Measurements from ENCODE around the gene ST6GAL1.

ST6GAL1 gene

GRCh38 chr3:187084126-187084525, 153.8 kb downstream of the ST6GAL1 start:
- no peak for DNase-seq

DNA sequence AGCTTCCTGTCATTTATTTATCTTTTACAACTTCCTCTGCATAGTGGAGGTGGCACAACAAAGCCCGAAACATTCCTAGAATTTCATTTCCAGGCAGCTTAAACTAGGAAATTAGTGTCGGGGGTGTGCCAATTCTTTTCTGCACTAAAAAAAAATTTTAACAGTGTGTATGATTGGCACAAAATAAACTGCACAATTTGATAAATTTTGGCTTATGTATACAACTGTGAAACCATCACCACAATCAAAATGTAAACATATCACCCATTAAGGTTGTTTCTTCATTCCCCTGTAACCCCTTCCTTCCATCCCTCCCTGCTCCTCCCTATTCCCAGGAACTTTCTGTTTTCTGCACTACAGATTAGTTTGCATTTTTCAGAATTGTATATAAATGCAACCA, 154.3 kb downstream of the ST6GAL1 start:
- no peak for DNase-seq

DNA sequence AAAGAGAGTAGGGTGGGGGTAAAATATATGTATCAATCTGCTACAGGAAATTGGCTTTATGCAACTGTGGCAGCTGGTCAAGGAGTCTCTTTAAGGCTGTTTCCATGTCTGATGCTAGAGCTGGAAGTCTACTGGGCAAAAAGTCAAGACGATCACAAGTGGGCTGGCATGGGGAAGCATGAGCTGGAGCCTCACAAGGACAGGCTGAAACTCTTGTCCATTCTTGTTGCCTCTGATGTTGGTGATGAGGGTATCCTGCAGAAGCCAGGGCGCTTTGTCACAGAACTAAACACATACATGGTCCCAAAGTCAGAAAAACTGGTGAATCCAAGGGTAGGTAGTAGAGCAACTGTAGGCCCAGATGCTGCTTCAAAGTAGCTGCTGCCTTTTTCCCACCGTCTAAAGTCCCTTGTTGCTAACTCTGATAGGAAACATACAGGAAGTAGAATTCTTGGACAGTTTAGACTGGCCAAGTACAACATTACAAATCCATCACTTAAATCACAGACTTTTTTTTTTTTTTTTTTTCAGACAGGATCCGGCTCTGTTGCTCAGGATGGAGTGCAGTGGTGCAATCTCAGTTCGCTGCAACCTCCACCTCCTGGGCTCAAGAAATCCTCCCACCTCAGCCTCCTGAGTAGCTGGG, 154.8 kb downstream of the ST6GAL1 start:
- DNase-seq, result no peak

GRCh38 chr3:187085933-187086332, 155.6 kb downstream of the ST6GAL1 start:
- DNase-seq, result no peak

DNA sequence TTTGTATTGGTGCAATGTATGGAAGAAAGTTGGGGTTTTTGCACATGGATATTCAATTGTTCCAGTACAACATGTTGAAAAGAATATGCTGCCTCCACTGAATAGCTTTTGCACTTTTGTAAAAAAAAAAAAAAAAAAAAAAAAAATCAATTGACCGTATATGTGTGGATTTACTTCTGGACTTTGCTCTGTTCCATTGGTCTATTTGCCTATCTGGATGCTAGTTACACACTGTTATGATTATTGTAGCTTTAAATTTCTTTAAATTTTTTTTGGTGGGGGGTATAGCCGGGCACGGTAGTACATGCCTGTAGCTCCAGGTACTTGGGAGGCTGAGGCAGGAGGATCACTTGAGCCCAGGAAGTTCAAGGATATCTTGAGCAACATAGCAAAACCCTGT, 156.5 kb downstream of the ST6GAL1 start:
- DNase-seq, result no peak

GRCh38 chr3:187088701-187089100, 158.4 kb downstream of the ST6GAL1 start:
- DNase-seq, result no peak

GRCh38 chr3:187093320-187093719, 163.0 kb downstream of the ST6GAL1 start:
- no peak for DNase-seq

GRCh38 chr3:187098923-187099512, 168.7 kb downstream of the ST6GAL1 start:
- DNase-seq, result no peak

DNA sequence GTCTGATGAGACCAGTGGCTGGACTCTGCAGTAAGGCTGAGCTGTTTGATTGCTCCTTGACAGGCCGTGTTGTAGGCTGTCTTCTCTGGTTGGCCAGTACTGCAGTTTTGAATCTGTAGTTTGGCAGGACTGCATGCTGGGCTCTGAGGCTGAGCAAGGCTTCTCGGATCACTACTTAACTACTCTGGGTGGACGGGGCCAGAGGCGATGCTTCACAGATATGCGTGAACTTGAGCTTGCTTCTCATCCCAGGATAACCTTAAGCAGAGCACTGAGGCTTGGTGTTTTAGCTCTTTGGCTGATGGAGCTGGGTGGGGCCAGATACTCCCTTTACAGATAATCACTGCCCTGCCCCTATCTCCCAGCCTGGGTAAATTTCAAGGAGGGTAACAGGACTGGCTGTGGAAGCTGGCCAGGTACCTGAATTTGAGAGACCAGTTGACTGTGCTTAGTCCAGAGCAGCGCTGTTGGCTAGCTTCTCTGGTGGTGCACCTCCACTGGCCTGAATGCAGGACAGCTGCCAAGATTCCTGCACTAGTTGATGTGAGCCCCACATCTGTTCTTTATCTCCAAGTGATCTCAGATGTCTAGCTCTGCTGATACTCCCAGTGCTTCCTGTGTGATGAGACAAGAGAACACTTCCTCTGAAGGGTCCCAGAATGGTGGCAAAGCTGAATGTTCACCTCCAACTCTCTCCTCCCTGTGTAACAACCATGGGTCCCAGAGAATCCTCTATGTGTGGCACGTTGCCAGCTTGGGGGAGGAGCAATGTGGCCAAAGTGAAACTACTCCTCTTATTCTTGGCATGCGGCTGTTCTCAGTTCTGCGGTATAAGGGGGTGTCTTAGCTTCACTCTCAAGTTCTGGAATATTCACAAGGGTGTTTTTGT, 171.1 kb downstream of the ST6GAL1 start:
- DNase-seq, result peak; percentile 37

- DNase-seq, result no peak
Observed at GRCh38 chr3:187102073-187102634, 171.8 kb downstream of the ST6GAL1 start.

DNA sequence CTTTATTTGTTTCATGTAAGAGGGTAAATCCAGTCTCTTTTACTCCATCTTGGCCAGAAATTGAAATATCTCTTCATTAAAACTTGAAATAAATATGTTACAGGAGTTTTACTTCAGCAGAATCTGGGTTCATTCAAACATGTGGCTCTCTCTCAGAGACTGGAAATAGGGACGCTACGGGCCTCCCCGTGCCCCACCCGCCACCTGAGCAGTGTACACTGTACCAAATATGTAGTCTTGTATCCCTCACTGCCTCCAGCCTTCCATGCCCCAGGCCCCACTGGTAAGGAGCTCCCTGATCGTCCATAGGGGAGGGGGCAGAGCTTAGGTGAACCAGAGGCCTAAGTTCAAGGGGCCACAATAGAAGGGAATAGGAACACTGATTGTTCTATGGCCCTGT, 172.9 kb downstream of the ST6GAL1 start:
- DNase-seq, result no peak

GRCh38 chr3:187104342-187104741, 174.0 kb downstream of the ST6GAL1 start:
- DNase-seq, result no peak

DNA sequence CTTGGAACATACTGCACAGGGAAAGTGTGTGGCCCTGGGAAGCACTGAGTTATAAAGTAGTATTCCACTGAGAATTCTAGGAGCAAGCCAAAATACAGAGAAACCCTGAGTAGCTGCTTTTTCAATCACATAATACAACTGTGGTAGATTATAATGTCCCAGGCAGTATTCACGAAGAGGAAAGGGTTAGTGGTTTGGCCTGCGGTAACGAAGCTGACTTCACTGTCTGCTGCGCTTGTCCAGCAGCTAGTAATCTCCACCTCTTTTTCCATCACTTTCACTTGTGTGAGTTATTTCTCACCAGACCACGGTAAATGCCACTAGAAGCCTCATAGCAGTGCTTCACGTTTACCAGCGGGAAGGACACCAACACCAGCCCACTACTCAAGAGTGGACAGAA, 174.6 kb downstream of the ST6GAL1 start:
- DNase-seq, result no peak

GRCh38 chr3:187105700-187106099, 175.4 kb downstream of the ST6GAL1 start:
- no peak for DNase-seq

GRCh38 chr3:187107989-187108388, 177.7 kb downstream of the ST6GAL1 start:
- DNase-seq, result no peak

DNA sequence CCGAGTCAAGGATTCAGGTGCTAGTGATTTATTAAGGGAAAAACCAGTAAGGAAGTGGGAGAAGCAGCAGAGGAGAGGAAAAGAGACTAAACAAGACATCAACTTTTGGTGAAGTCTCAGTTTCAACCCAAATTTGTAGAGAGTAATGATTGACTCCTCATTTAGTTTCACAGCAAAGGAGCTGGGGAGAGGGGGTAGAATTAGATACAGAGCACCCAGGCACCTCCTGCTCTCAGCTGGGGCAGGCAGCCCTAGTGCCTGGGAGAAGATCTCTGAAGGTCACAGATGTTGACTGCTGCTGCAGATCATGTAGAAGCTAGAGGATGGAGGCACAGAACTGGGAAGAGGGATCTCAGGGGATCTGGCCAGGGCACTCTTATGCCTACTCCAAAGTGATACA, 179.8 kb downstream of the ST6GAL1 start:
- no peak for DNase-seq

DNA sequence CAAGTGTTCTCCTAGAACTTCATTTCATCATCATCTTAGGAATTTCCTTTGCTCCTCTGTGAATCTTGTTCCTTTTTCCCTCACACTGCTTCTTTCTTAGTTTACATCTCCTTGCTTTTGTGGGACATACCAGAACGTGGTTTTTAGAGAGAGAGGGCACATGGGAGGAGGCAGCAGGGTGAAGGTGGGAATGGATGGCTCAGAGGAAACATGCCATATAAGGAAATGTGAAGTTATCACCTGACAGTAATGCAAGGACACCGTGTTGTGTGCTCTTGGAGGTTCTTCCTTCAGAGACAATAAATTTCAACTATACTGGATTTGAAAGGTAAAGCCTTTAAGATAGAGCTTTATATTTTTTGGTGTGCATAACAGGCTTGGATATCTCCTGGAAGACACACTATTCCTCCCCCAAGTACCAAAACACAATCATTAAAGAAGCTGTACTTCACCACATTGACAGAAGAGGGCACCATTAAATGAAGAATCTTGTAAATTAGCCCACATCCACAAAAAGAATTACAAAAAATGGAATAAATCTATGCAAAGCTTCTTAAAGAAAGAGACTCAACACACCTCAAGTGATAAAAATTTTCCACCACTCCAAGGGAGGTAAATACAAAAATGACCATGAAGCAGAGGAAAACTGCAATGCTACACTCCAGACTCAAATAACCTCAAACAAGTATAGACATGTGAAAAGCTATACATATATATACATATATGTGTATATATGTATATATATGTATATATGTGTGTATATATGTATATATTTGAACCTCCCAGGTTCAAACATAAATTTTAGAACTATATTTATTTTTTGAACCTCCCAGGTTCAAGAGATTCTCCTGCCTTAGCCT, 182.8 kb downstream of the ST6GAL1 start:
- DNase-seq, result peak; percentile 36

- DNase-seq, result no peak
Observed at GRCh38 chr3:187114511-187114910, 184.2 kb downstream of the ST6GAL1 start.

DNA sequence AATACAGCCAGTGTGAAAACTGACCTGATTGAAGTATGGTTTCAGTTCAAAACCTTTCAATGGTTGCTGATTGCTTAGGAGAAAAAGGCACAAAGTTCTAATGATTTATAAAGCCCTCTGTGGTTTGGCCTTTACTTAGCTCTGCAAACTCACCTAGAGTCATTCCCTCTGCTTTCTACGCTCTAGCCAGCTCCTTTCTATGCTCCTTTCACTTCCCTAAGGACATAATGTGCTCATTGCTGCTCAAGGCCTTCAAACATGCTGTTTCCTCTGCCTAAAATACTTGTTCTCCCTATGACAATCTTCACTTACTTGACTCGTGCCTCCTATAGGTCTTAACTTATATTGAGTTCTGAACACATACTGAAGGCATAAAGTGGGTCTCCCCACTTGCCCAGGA, 190.0 kb downstream of the ST6GAL1 start:
- DNase-seq, result no peak

- DNase-seq, result no peak
Observed at GRCh38 chr3:187122261-187122660, 191.9 kb downstream of the ST6GAL1 start.

DNA sequence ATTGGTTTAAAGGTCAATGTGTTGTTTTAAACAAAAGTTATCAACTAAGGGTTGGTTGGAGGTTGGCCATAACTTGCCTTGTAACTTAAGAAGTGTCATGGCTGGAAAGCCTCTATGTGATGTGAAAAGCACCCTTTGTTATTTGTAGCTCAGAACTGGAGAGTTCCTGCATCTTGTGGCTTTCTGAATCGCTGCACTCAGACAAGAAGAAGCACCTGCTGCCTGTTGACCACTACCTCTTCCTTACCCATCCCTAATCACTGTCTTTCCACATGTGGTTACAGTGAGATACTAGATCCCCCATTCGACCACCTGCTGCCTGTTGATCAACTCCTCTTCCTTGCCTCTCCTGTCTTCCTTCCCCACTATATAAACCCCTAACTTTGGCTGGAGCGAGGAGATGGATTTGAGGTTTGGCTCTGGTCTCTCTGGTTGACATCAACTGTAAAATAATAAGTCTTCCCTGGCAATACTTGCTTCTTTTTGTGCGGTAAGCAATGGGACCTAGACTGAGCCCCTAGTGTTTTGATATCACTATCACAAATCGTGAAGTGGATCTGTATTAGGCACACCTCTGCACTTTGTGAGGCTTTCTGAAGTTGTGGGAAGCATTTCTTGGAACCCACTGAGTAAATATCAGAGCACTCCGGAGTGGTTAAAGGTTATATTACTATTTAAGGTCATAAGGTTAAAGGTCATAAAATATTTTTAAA, 195.1 kb downstream of the ST6GAL1 start:
- DNase-seq, result no peak

All from central memory CD4-positive, alpha-beta T cell (primary cell).